IMR-90 (cell line): ENCODE results near the gene DPY19L1. TPM values are rescaled to one million over a fixed set of nuclear protein-coding genes. Genes with fewer than 3 reads are reported as not detected.
"Not testable (repeated sequence)": the region's sequence is repeated elsewhere in the genome, so short reads cannot be mapped to it uniquely, and the experiment has no call there.

Source experiments
- ATAC-seq: fragments of 200-7000 bp; cut with Tn5 transposase; 2 replicates; pipeline ENCODE4 v1.9.1; 2020; ENCODE audit warnings: low read depth, mild to moderate bottlenecking, moderate library complexity
- BruUV-seq: library from RNA; stranded (reverse); fragments of 400-500 nt; replicated peaks from 2 replicates; lab custom pipeline; 2021; lab: Mats Ljungman, UMichigan
- CTCF ChIA-PET: fragments of 300-600 bp; formaldehyde crosslinking; extraction: SDS; loops from one replicate; lab custom pipeline; 2021; ENCODE audit warnings: antibody characterized with exemption; lab: Yijun Ruan, JAX
- POLR2A ChIA-PET: fragments of 300-600 bp; sonication (Branson Sonifier 250); formaldehyde crosslinking; loops from one replicate; lab custom pipeline; 2022; ENCODE audit warnings: antibody characterized with exemption; ENCODE audit not compliant: unreplicated experiment; lab: Charles Lee
- DNase-seq: peaks from one replicate; pipeline ENCODE4 v3.0.0; 2013
- H2AFZ ChIP-seq: replicated peaks from 2 replicates; pipeline ENCODE3; 2013; ENCODE audit warnings: low read length, mild to moderate bottlenecking; ENCODE audit not compliant: poor library complexity
- H2AK5ac ChIP-seq: 2 replicates; pipeline ENCODE4 v1.6.1; 2013; ENCODE audit warnings: low read depth, low read length, inconsistent platforms
- H2AK9ac ChIP-seq: replicated peaks from 2 replicates; pipeline ENCODE3; 2013; ENCODE audit warnings: mild to moderate bottlenecking, low read depth, low read length, moderate library complexity; ENCODE audit not compliant: poor library complexity
- H2BK120ac ChIP-seq: 2 replicates; pipeline ENCODE4 v1.6.1; 2013; ENCODE audit warnings: low read depth, low read length, inconsistent platforms
- H2BK15ac ChIP-seq: 3 replicates; pipeline ENCODE4 v1.6.1; 2013; ENCODE audit warnings: low read depth, low read length, inconsistent platforms
- H2BK20ac ChIP-seq: 2 replicates; pipeline ENCODE4 v1.6.1; 2013; ENCODE audit warnings: low read depth, mild to moderate bottlenecking, inconsistent platforms, low read length, moderate library complexity
- H2BK5ac ChIP-seq: 2 replicates; pipeline ENCODE4 v1.6.1; 2013; ENCODE audit warnings: mild to moderate bottlenecking, low read depth, low read length, inconsistent platforms; ENCODE audit not compliant: poor library complexity, severe bottlenecking
- H3K14ac ChIP-seq: replicated peaks from 2 replicates; pipeline ENCODE4 v1.6.1; 2013; ENCODE audit warnings: low read depth, low read length, inconsistent platforms
- H3K18ac ChIP-seq: 2 replicates; pipeline ENCODE4 v1.6.1; 2013; ENCODE audit warnings: low read depth, low read length, control low read depth
- H3K23ac ChIP-seq: 2 replicates; pipeline ENCODE4 v1.6.1; 2013; ENCODE audit warnings: low read depth, low read length, inconsistent platforms
- H3K27ac ChIP-seq: 2 replicates; pipeline ENCODE4 v1.5.1; 2013; ENCODE audit warnings: mild to moderate bottlenecking, control low read depth, low read length; ENCODE audit not compliant: insufficient read depth
- H3K27me3 ChIP-seq: 2 replicates; pipeline ENCODE4 v1.6.1; 2013; ENCODE audit warnings: low read length; ENCODE audit not compliant: control insufficient read depth, insufficient read depth
- H3K36me3 ChIP-seq: 2 replicates; pipeline ENCODE4 v1.6.1; 2013; ENCODE audit warnings: low read length, mixed read lengths; ENCODE audit not compliant: control insufficient read depth, insufficient read depth
- H3K4ac ChIP-seq: 2 replicates; pipeline ENCODE4 v1.6.1; 2013; ENCODE audit warnings: low read depth, low read length, inconsistent platforms
- H3K4me1 ChIP-seq: 2 replicates; pipeline ENCODE4 v1.6.1; 2013; ENCODE audit warnings: low read length, mixed read lengths; ENCODE audit not compliant: control insufficient read depth, insufficient read depth
- H3K4me2 ChIP-seq: 2 replicates; pipeline ENCODE4 v1.6.1; 2013; ENCODE audit warnings: low read depth, mild to moderate bottlenecking, control low read depth, low read length, moderate library complexity
- H3K4me3 ChIP-seq: 2 replicates; pipeline ENCODE4 v1.5.1; 2013; ENCODE audit warnings: low read depth, mild to moderate bottlenecking, control low read depth, low read length, moderate library complexity; ENCODE audit not compliant: insufficient read depth
- H3K56ac ChIP-seq: 2 replicates; pipeline ENCODE4 v1.6.1; 2013; ENCODE audit warnings: low read length, inconsistent platforms; ENCODE audit not compliant: insufficient read depth; ENCODE audit errors: extremely low read depth
- H3K79me1 ChIP-seq, 2 experiments: 2 replicates each; pipeline ENCODE4 v1.6.1; 2013; ENCODE audit warnings: low read length in 2 of 2, inconsistent platforms in 1 of 2, low read depth in 1 of 2
- H3K9ac ChIP-seq: 2 replicates; pipeline ENCODE4 v1.6.1; 2013; ENCODE audit warnings: low read depth, low read length, control low read depth
- H3K9me1 ChIP-seq: 2 replicates; pipeline ENCODE4 v1.6.1; 2013; ENCODE audit warnings: low read length, inconsistent platforms; ENCODE audit not compliant: insufficient read depth
- H3K9me3 ChIP-seq: 2 replicates; pipeline ENCODE4 v1.6.1; 2013; ENCODE audit warnings: low read length; ENCODE audit not compliant: control insufficient read depth, insufficient read depth
- H4K20me1 ChIP-seq: 2 replicates; pipeline ENCODE4 v1.6.1; 2013; ENCODE audit warnings: low read length, inconsistent platforms; ENCODE audit not compliant: insufficient read depth
- H4K5ac ChIP-seq: 2 replicates; pipeline ENCODE4 v1.6.1; 2013; ENCODE audit warnings: mild to moderate bottlenecking, low read depth, low read length, control low read depth
- H4K8ac ChIP-seq, 2 experiments: 2 replicates each; pipeline ENCODE4 v1.6.1; 2013; ENCODE audit warnings: low read depth in 2 of 2, low read length in 2 of 2, control low read depth in 1 of 2, inconsistent platforms in 1 of 2
- H4K91ac ChIP-seq: 2 replicates; pipeline ENCODE4 v1.6.1; 2013; ENCODE audit warnings: low read depth, low read length, inconsistent platforms; ENCODE audit not compliant: insufficient read depth
- BHLHE40 ChIP-seq: fragments of 150-350 bp; IDR thresholded peaks from 2 replicates; pipeline ENCODE4 v1.6.1; 2016; ENCODE audit warnings: mild to moderate bottlenecking, low read depth, low read length
- CEBPB ChIP-seq: IDR thresholded peaks from 2 replicates; pipeline ENCODE4 v1.6.1; 2012; ENCODE audit warnings: low read depth, low read length, improper control_type of control experiment
- FOS ChIP-seq: fragments of 150-350 bp; IDR thresholded peaks from 2 replicates; pipeline ENCODE4 v1.6.1; 2016; ENCODE audit warnings: low read depth, low read length
- RFX5 ChIP-seq: IDR thresholded peaks from 2 replicates; pipeline ENCODE4 v1.8.0; 2012; ENCODE audit warnings: low read depth, mild to moderate bottlenecking, low read length, moderate library complexity
- WGBS, 2 experiments: methylation state at CpG; one replicate each; pipeline versions ENCODE4 v1.1.5 to v1.1.7; 2013; ENCODE audit warnings: missing lambda C conversion rate in 2 of 2; ENCODE audit not compliant: insufficient read length in 1 of 2; ENCODE audit errors: extremely low coverage in 2 of 2; 5-methylcytosine and 5-hydroxymethylcytosine counted together
- dilution Hi-C: fragments of 300-500 bp; cut with HindIII; formaldehyde crosslinking; loops from one replicate; pipeline ENCODE4 v1.14.3; 2018; ENCODE audit warnings: low sequenced_read_pairs; ENCODE audit not compliant: unreplicated experiment
- in situ Hi-C: fragments of 300-500 bp; cut with MboI; formaldehyde crosslinking; loops from 3 replicates; pipeline ENCODE4 v1.14.3; 2019; ENCODE audit warnings: low sequenced_read_pairs, inconsistent platforms, mixed read lengths
- intact Hi-C: fragments of 100-400 bp; cut with micrococcal nuclease; formaldehyde crosslinking; loops from 2 replicates; pipeline ENCODE4 v1.10.0; 2022
- polyA plus RNA-seq, 3 experiments: library from polyadenylated mRNA; depleted of rRNA; stranded (reverse); fragments of >200 nt; gene quantifications; 2 replicates each; pipeline ENCODE4 v1.2.3, GENCODE V29; 2012; ENCODE audit warnings: low replicate concordance in 1 of 3
- total RNA-seq: library from RNA; depleted of rRNA; stranded (reverse); fragments of >200 nt; gene quantifications from 2 replicates; pipeline ENCODE4 v1.2.3, GENCODE V29; 2012
- TF ChIP-seq, protein P1 (sequence below): fragments of 150-350 bp; IDR thresholded peaks from 2 replicates; pipeline ENCODE4 v1.6.1; 2016; ENCODE audit warnings: low read depth, mild to moderate bottlenecking, low read length, moderate library complexity, borderline replicate concordance

The DPY19L1 gene
- total and polyA plus RNA-seq, 2 of the 4 experiments (the other 2 are of a cell fraction), result 12.1 to 12.2 TPM

DNA sequence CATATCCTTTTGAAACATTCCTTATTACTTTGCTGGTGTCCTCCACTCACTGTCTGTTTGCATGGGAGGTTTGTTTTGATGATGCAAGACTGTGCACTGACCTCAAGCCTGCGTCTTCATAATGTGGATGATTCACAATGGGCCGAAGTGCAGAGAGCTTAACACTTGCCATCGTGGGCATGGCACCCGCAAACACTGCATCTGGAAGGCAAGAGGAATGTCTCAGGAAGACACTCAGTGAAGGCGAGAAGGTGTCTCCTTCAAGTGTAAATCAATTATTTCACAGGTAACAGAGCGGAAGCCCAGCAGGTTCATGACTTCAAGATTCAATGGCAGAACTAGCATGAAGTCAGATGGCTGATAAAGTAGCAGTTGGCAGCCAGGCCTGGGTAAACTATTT is 98.1 kb downstream of the DPY19L1 start:
- Histone ChIP-seq H3K79me1 (no peaks in the 10 kb centered on the region), H2BK15ac (no peak overlapping the region), H3K23ac (no peak overlapping the region), H2AK9ac (peak overlapping the region; percentile 48), H2BK120ac (no peak overlapping the region), H4K91ac (no peak overlapping the region), H3K9ac (no peak overlapping the region), H2BK5ac (no peak overlapping the region), H3K14ac (no peak overlapping the region), H3K27ac (no peak overlapping the region), H3K4me3 (no peak overlapping the region), H3K4me2 (no peak overlapping the region), H3K4me1 (peaks cover 1% of the 10 kb centered on the region; the same call in 1 of the 2 replicates), H3K18ac (no peak overlapping the region), H4K5ac (no peak overlapping the region), H2AFZ (peak overlapping the region; percentile 46), H2AK5ac (no peak overlapping the region), H3K36me3 (no peaks in the 10 kb centered on the region), H3K56ac (no peak overlapping the region), H3K9me1 (peaks cover 2% of the 10 kb centered on the region; the same call in 1 of the 2 replicates), H2BK20ac (no peak overlapping the region), H3K4ac (no peak overlapping the region), H4K8ac (no peak overlapping the region), H3K9me3 (no peaks in the 10 kb centered on the region), H3K27me3 (no peaks in the 10 kb centered on the region), H4K20me1 (no peaks in the 10 kb centered on the region)
- intact Hi-C loops (loop anchor here (5.0 kb wide), 1 partner anchor 98 kb away; the partner anchor contains the start of gene DPY19L1), in situ Hi-C loops (no loop called here), dilution Hi-C loops (no loop called here)
- ChIA-PET CTCF (interaction anchor here (1.4 kb wide), 1 partner anchor 97 kb away, joined by 3 read pairs; no protein-coding TSS in a partner anchor), POLR2A (no interaction called here)
- TF ChIP-seq BHLHE40 (peak; percentile 70), RFX5 (no peak), CEBPB (peak; percentile 99), FOS (peak; percentile 90)
- TF ChIP-seq, protein P1, sequence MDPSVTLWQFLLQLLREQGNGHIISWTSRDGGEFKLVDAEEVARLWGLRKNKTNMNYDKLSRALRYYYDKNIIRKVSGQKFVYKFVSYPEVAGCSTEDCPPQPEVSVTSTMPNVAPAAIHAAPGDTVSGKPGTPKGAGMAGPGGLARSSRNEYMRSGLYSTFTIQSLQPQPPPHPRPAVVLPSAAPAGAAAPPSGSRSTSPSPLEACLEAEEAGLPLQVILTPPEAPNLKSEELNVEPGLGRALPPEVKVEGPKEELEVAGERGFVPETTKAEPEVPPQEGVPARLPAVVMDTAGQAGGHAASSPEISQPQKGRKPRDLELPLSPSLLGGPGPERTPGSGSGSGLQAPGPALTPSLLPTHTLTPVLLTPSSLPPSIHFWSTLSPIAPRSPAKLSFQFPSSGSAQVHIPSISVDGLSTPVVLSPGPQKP, result no peak
- WGBS, 2 experiments, result 21% methylated on average over 4 of the region's 6 CpGs; no CpG with 5 or more reads in 1 of the 2 experiments
- DNase-seq (peak; percentile 94), ATAC-seq (peak; percentile 94)
- no TSS peak for BruUV-seq

DNA sequence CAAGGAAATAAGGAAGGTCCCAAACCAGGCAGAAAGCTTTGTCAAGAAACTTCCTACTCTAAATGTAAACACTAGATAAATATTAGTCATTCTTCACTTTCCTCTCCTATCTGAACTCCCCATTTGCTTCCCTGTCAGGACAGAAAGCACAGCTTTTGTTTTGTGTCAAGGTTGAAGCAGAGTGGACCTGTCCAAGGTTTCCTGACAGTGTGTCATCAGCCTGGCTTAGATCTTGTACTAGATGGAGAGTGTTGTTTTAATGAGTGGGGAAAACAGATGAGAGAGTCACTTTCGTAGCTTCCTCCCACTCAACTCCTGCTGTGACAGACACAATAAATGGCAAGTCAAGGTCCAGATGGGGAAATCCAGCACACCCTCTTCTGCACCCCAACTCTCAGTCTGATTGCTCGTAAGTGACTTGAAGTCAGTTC is 101.5 kb downstream of the DPY19L1 start:
- H4K5ac ChIP-seq, H3K79me1 ChIP-seq, H2AFZ ChIP-seq, H3K4ac ChIP-seq, in situ Hi-C loops, CTCF ChIA-PET, H2AK5ac ChIP-seq, H4K20me1 ChIP-seq, H2BK15ac ChIP-seq, H2BK20ac ChIP-seq, H3K23ac ChIP-seq, H3K56ac ChIP-seq, H3K9ac ChIP-seq, H2AK9ac ChIP-seq, H3K4me1 ChIP-seq, dilution Hi-C loops, H3K4me2 ChIP-seq, H3K4me3 ChIP-seq, H3K36me3 ChIP-seq, H3K14ac ChIP-seq, H4K8ac ChIP-seq, BruUV-seq, H3K9me1 ChIP-seq, H2BK120ac ChIP-seq, H3K27ac ChIP-seq, H3K9me3 ChIP-seq, H3K18ac ChIP-seq, H2BK5ac ChIP-seq, POLR2A ChIA-PET, H3K27me3 ChIP-seq, H4K91ac ChIP-seq: not testable (repeated sequence)
- ATAC-seq (peak; percentile 65), DNase-seq (peak; percentile 4)
- intact Hi-C loops, result loop anchor here (5.0 kb wide), 1 partner anchor 102 kb away; the partner anchor contains the start of gene DPY19L1
- WGBS, 2 experiments, result no CpG with 5 or more reads among the region's 2 CpGs
